Epithelial cell of esophagus (primary cell): ENCODE measurements around the gene KDM4C.
"Not testable (repeated sequence)": the region's sequence is repeated elsewhere in the genome, so short reads cannot be mapped to it uniquely, and the experiment has no call there.

Experiments
- DNase-seq: peaks from one replicate; pipeline ENCODE4 v3.0.0; 2010; ENCODE audit warnings: low read depth
- H3K4me3 ChIP-seq: 2 replicates; pipeline ENCODE4 v1.5.1; 2011; ENCODE audit warnings: mild to moderate bottlenecking, low read length, control low read depth
- TF ChIP-seq, protein P1 (sequence below): IDR thresholded peaks from 2 replicates; pipeline ENCODE4 v1.5.1; 2011; ENCODE audit warnings: low read depth, mild to moderate bottlenecking, low read length, control low read depth, inconsistent platforms; ENCODE audit not compliant: insufficient read depth; ENCODE audit errors: missing control alignments

KDM4C gene

DNA sequence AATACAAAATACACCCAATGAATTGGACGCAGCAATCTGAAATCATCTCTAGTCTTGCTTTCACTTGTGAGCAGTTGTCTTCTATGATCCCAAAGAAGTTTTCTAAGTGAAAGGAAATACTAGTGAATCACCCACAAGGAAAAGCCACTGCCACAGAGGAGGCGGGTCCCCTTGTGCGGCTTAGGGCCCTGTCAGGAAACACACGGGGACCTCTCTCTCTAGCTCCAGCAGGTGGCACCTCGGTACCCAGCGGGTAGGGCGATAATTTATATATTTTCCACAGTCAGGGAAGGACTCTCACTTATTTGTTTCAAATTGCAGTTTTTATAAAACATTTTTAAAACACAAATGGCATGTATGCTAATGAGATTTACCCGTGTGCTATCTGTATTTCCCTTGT lies 417.1 kb downstream of the KDM4C start:
- TF ChIP-seq, protein P1, sequence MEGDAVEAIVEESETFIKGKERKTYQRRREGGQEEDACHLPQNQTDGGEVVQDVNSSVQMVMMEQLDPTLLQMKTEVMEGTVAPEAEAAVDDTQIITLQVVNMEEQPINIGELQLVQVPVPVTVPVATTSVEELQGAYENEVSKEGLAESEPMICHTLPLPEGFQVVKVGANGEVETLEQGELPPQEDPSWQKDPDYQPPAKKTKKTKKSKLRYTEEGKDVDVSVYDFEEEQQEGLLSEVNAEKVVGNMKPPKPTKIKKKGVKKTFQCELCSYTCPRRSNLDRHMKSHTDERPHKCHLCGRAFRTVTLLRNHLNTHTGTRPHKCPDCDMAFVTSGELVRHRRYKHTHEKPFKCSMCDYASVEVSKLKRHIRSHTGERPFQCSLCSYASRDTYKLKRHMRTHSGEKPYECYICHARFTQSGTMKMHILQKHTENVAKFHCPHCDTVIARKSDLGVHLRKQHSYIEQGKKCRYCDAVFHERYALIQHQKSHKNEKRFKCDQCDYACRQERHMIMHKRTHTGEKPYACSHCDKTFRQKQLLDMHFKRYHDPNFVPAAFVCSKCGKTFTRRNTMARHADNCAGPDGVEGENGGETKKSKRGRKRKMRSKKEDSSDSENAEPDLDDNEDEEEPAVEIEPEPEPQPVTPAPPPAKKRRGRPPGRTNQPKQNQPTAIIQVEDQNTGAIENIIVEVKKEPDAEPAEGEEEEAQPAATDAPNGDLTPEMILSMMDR = no peak
- no peak for DNase-seq
- H3K4me3 ChIP-seq = no peak overlapping the region

DNA sequence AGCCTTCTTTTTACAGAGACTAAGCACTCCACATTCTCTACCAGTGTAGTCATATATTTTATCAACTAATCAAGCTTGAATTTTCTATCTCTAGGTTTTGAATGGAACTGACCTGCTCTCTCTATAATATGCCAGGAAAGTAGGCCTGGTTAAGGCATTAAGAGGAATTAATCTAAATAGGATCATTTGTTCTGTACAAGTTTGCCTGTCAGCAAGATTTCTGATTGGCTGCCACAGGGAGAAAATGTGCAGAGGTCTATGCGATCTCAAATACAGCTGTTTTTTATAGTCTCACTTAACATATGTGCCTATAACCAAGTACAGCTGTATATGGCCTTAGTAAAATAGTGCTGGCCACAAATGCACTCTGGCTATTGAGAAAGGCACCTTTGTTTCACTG lies 418.8 kb downstream of the KDM4C start:
- TF ChIP-seq, protein P1 = no peak
- no peak for DNase-seq
- H3K4me3 ChIP-seq = no peak overlapping the region

DNA sequence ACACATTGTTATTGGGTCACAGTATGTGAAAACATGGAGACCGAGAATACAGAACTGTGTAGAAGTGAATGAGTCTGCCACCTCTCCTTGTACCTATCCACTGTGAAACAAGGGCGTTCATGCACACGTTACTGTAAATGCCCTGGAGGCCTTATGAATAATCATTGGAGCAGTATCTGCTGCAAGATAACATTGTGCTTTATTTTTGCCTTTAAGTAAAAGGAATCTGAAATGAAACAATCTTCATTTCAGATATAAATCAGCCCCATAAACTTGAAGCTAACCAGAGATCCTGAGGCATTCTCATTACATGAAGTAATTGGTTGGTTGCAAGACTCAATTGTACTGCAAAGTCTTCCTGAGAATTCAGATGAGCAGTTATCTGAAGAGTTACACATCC lies 419.6 kb downstream of the KDM4C start:
- H3K4me3 ChIP-seq = no peak overlapping the region
- TF ChIP-seq, protein P1 = no peak
- peak; percentile 69 for DNase-seq

DNA sequence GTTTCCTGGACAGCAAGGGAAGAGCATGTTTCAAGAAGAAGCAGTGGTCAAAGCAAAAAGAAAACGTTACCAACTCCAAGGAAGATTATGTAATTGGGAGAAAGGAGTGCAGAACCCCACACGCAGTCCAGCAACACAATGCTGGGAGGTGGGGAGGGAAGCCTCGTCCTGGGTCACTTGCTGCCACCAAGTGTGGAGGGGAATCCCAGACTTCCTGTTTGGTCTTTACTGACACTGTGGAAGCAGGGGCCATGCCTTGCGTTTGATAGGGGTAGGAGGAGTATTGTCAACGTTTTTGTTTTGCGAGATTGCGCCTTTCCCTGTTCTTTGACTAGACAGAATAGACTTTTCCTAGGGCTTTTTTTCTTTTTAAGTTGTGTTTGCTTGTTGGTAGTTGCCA lies 421.0 kb downstream of the KDM4C start:
- TF ChIP-seq, protein P1 = no peak
- no peak for DNase-seq
- no peak overlapping the region for H3K4me3 ChIP-seq

DNA sequence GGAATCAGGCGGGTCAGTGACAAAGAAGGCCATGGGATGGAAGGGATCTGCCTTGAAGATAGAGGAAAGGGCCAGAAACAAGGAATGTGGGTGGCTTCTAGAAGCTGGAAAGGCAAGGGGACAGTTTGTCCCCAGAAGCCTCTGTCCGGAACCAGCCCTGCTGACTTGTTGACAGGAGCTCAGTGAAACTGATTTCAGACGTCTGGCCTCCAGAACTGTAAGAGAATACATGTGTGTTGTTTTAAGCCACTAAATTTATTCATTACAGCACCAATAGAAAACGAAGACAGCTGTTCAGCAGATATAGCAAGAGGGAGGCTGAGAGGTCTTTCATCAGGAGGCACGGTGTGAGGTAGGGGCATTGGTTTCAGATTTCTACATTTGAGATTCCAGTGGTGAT lies 422.5 kb downstream of the KDM4C start:
- H3K4me3 ChIP-seq = no peak overlapping the region
- DNase-seq = no peak
- TF ChIP-seq, protein P1 = no peak

DNA sequence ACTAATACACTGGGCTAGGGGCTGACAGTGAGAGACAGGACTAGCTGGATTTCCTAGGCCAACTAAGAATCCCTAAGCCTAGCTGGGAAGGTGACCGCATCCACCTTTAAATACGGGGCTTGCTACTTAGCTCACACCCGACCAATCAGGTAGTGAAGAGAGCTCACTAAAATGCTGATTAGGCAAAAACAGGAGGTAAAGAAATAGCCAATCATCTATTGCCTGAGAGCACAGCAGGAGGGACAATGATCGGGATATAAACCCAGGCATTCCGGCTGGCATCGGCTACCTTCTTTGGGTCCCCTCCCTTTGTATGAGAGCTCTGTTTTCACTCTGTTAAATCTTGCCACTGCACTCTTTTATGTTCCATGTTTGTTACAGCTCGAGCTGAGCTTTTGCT lies 425.4 kb downstream of the KDM4C start:
- DNase-seq, H3K4me3 ChIP-seq: not testable (repeated sequence)

DNA sequence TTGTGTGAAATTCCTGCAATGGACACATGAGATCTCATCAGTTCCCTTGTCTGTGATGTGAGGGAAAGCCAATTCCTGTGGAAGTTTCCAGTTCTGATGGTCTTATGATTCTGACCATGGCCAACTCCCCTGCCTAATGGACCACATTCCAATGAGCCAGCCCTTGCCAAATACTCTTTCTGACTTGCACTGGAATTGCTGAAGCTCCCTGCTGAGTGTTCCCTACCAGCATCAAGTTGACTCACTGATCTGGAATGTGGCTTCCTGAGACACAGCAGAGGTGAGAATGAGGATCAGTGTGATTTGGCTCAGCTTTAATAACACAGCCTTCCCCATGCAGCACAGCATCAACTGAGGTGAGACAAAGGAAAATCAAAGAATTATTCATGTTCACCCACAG lies 427.8 kb downstream of the KDM4C start:
- DNase-seq = peak; percentile 93
- no peak overlapping the region for H3K4me3 ChIP-seq
- TF ChIP-seq, protein P1 = no peak

DNA sequence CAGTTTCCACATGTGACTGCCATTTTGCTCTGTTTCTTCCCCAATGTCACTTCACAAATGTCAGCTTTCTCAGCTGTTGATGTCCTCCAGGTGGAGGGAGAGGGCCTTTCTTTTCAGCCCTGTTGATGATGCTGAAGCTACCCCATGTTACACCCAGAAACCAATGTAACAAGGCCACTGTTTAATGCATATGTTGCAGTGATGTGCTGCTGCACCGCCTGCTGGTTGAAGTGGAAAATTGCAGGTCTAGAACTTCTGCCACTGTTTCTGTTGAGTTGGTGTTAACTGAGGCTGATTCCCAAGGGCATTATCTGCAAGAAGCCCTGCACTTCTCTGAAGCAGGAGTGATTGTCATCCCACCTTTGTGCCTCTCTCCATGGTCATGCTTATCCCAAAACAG lies 428.4 kb downstream of the KDM4C start:
- peak; percentile 15 for DNase-seq
- H3K4me3 ChIP-seq = no peak overlapping the region
- TF ChIP-seq, protein P1 = peak; percentile 37
